HEK293 (cell line): ENCODE results near the gene RBM45.
A peak's percentile ranks its signal among the peaks of the same experiment; 100 is the strongest.

Experiments used
- AEBP2 ChIP-seq: fragments of 450-650 bp; formaldehyde crosslinking; IDR thresholded peaks from 2 replicates; pipeline ENCODE4 v1.5.1; 2016; ENCODE audit warnings: missing biosample characterization, missing genetic modification characterization, borderline replicate concordance
- GLIS2 ChIP-seq: fragments of 450-650 bp; formaldehyde crosslinking; IDR thresholded peaks from 2 replicates; pipeline ENCODE4 v1.5.1; 2016; ENCODE audit warnings: missing biosample characterization, missing genetic modification characterization
- INSM2 ChIP-seq: fragments of 450-650 bp; formaldehyde crosslinking; IDR thresholded peaks from 2 replicates; pipeline ENCODE4 v1.5.1; 2016; ENCODE audit warnings: missing biosample characterization, missing genetic modification characterization
- KLF9 ChIP-seq: fragments of 450-650 bp; formaldehyde crosslinking; IDR thresholded peaks from 2 replicates; pipeline ENCODE4 v1.5.1; 2016; ENCODE audit warnings: missing biosample characterization, missing genetic modification characterization, low read depth
- MZF1 ChIP-seq: fragments of 450-650 bp; formaldehyde crosslinking; IDR thresholded peaks from 2 replicates; pipeline ENCODE4 v1.5.1; 2017; ENCODE audit warnings: missing biosample characterization, missing genetic modification characterization, borderline replicate concordance
- OSR2 ChIP-seq: fragments of 450-650 bp; formaldehyde crosslinking; IDR thresholded peaks from 2 replicates; pipeline ENCODE4 v1.5.1; 2016; ENCODE audit warnings: missing biosample characterization, missing genetic modification characterization
- REPIN1 ChIP-seq: fragments of 450-650 bp; formaldehyde crosslinking; IDR thresholded peaks from 2 replicates; pipeline ENCODE4 v1.5.1; 2017; ENCODE audit warnings: missing biosample characterization, missing genetic modification characterization, low read depth
- SCRT1 ChIP-seq: fragments of 450-650 bp; formaldehyde crosslinking; IDR thresholded peaks from 2 replicates; pipeline ENCODE4 v1.5.1; 2016; ENCODE audit warnings: missing biosample characterization, missing genetic modification characterization, borderline replicate concordance
- SETDB1 ChIP-seq: IDR thresholded peaks from one replicate; pipeline ENCODE4 v1.6.1; 2017; ENCODE audit warnings: mild to moderate bottlenecking, low read length, moderate library complexity, mixed read lengths; ENCODE audit not compliant: insufficient read length
- ZNF18 ChIP-seq: fragments of 450-650 bp; formaldehyde crosslinking; IDR thresholded peaks from 2 replicates; pipeline ENCODE4 v1.5.1; 2016; ENCODE audit warnings: missing biosample characterization, missing genetic modification characterization
- ZNF184 ChIP-seq: fragments of 450-650 bp; IDR thresholded peaks from 2 replicates; pipeline ENCODE4 v1.5.1; 2018; ENCODE audit warnings: missing biosample characterization, mild to moderate bottlenecking, missing genetic modification characterization
- ZNF23 ChIP-seq: fragments of 450-650 bp; formaldehyde crosslinking; IDR thresholded peaks from 2 replicates; pipeline ENCODE4 v1.5.1; 2016; ENCODE audit warnings: missing biosample characterization, missing genetic modification characterization, borderline replicate concordance
- ZNF266 ChIP-seq: fragments of 450-650 bp; formaldehyde crosslinking; IDR thresholded peaks from 2 replicates; pipeline ENCODE4 v1.5.1; 2016; ENCODE audit warnings: missing biosample characterization, missing genetic modification characterization, low read depth
- ZNF549 ChIP-seq: fragments of 450-650 bp; IDR thresholded peaks from 2 replicates; pipeline ENCODE4 v1.5.1; 2018; ENCODE audit warnings: missing biosample characterization, missing genetic modification characterization, mild to moderate bottlenecking, inconsistent platforms, moderate library complexity
- ZNF585B ChIP-seq: fragments of 450-650 bp; formaldehyde crosslinking; IDR thresholded peaks from 2 replicates; pipeline ENCODE4 v1.5.1; 2016; ENCODE audit warnings: missing biosample characterization, missing genetic modification characterization
- ZNF610 ChIP-seq: fragments of 450-650 bp; formaldehyde crosslinking; IDR thresholded peaks from 2 replicates; pipeline ENCODE4 v1.5.1; 2016; ENCODE audit warnings: missing biosample characterization, missing genetic modification characterization, borderline replicate concordance
- ZNF654 ChIP-seq: fragments of 450-650 bp; formaldehyde crosslinking; IDR thresholded peaks from 2 replicates; pipeline ENCODE4 v1.5.1; 2016; ENCODE audit warnings: low read depth, missing biosample characterization, missing genetic modification characterization
- ZNF664 ChIP-seq: fragments of 450-650 bp; formaldehyde crosslinking; IDR thresholded peaks from 2 replicates; pipeline ENCODE4 v1.5.1; 2016; ENCODE audit warnings: missing biosample characterization, missing genetic modification characterization
- ZNF670 ChIP-seq: fragments of 450-650 bp; formaldehyde crosslinking; IDR thresholded peaks from 2 replicates; pipeline ENCODE4 v1.5.1; 2016; ENCODE audit warnings: missing biosample characterization, missing genetic modification characterization, low read depth
- ZNF677 ChIP-seq: fragments of 450-650 bp; IDR thresholded peaks from 2 replicates; pipeline ENCODE4 v1.5.0; 2018; ENCODE audit warnings: missing biosample characterization, mild to moderate bottlenecking, missing genetic modification characterization, moderate library complexity
- ZNF791 ChIP-seq: fragments of 450-650 bp; formaldehyde crosslinking; IDR thresholded peaks from 2 replicates; pipeline ENCODE4 v1.5.1; 2016; ENCODE audit warnings: missing biosample characterization, missing genetic modification characterization
- TF ChIP-seq, protein P1 (sequence below): fragments of 450-650 bp; IDR thresholded peaks from 2 replicates; pipeline ENCODE4 v1.5.1; 2018; ENCODE audit warnings: missing biosample characterization, missing genetic modification characterization
- TF ChIP-seq, protein P2 (sequence below): fragments of 450-650 bp; formaldehyde crosslinking; IDR thresholded peaks from 2 replicates; pipeline ENCODE4 v1.5.1; 2017; ENCODE audit warnings: missing biosample characterization, mild to moderate bottlenecking, missing genetic modification characterization, moderate library complexity
- TF ChIP-seq, protein P3 (sequence below): fragments of 450-650 bp; formaldehyde crosslinking; IDR thresholded peaks from 2 replicates; pipeline ENCODE4; 2016; ENCODE audit warnings: missing biosample characterization, missing genetic modification characterization
- TF ChIP-seq, protein P4 (sequence below): fragments of 450-650 bp; formaldehyde crosslinking; IDR thresholded peaks from 2 replicates; pipeline ENCODE4 v1.5.1; 2016; ENCODE audit warnings: missing biosample characterization, missing genetic modification characterization
- TF ChIP-seq, protein P5 (sequence below): fragments of 450-650 bp; formaldehyde crosslinking; IDR thresholded peaks from 2 replicates; pipeline ENCODE4 v1.5.1; 2016; ENCODE audit warnings: missing biosample characterization, missing genetic modification characterization, low read depth

RBM45 gene

DNA sequence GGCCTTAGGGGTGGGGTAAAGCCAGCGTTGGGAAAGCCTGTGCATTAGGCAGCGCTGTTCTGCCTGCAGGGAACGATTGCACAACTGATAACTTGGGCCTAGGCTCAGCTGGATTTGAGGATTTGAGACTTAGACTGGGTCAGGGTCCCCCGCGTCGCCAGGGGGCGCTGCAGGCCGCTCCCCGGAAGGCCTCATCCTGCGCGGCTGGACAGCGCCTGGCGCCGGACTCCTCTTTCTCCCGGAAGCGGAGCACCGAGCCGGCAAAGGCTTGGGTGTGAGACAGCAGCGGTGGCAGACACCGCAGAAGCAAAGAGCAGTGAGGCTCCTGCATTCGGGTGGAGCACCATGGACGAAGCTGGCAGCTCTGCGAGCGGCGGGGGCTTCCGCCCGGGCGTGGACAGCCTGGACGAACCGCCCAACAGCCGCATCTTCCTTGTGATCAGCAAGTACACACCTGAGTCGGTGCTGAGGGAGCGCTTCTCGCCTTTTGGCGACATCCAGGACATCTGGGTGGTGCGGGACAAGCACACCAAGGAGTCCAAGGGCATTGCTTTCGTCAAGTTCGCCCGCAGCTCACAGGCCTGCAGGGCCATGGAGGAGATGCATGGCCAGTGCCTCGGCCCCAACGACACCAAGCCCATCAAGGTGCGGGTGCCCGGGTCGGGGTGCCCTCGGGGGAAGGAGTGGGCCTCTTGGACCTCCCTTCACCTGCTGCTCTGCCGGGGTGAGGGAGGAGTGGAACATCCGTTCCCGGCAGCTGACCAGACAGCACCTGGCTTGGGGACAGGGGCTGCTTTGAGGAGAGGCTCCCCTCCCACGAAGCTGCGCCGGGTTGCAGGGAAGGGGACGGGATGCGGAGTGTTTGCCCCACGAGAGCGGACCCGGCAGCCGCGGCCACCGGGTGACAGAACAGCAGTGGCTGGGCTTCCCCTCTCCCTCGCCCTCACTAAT is at the start of gene RBM45 (continued):
- TF ChIP-seq INSM2 (tag by site-specific recombination) = no peak
- peak; percentile 48 for TF ChIP-seq SETDB1
- TF ChIP-seq ZNF585B (tag by site-specific recombination) = no peak
- TF ChIP-seq KLF9 (tag by site-specific recombination) = no peak
- TF ChIP-seq OSR2 (tag by site-specific recombination) = peak; percentile 86
- TF ChIP-seq ZNF184 (tag by site-specific recombination) = no peak
- no peak for TF ChIP-seq ZNF670 (tag by site-specific recombination)
- TF ChIP-seq ZNF791 (tag by site-specific recombination) = no peak
- TF ChIP-seq ZNF610 (tag by site-specific recombination) = peak; percentile 82
- TF ChIP-seq ZNF664 (tag by site-specific recombination) = no peak
- TF ChIP-seq ZNF266 (tag by site-specific recombination) = no peak
- TF ChIP-seq ZNF654 (tag by site-specific recombination) = peak; percentile 46
- no peak for TF ChIP-seq SCRT1 (tag by site-specific recombination)
- TF ChIP-seq ZNF23 (tag by site-specific recombination) = no peak
- no peak for TF ChIP-seq ZNF677 (tag by site-specific recombination)
- TF ChIP-seq MZF1 (tag by site-specific recombination) = peak; percentile 87
- TF ChIP-seq, protein P1, sequence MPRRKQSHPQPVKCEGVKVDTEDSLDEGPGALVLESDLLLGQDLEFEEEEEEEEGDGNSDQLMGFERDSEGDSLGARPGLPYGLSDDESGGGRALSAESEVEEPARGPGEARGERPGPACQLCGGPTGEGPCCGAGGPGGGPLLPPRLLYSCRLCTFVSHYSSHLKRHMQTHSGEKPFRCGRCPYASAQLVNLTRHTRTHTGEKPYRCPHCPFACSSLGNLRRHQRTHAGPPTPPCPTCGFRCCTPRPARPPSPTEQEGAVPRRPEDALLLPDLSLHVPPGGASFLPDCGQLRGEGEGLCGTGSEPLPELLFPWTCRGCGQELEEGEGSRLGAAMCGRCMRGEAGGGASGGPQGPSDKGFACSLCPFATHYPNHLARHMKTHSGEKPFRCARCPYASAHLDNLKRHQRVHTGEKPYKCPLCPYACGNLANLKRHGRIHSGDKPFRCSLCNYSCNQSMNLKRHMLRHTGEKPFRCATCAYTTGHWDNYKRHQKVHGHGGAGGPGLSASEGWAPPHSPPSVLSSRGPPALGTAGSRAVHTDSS (tag by site-specific recombination) = no peak
- no peak for TF ChIP-seq ZNF18 (tag by site-specific recombination)
- TF ChIP-seq, protein P2, sequence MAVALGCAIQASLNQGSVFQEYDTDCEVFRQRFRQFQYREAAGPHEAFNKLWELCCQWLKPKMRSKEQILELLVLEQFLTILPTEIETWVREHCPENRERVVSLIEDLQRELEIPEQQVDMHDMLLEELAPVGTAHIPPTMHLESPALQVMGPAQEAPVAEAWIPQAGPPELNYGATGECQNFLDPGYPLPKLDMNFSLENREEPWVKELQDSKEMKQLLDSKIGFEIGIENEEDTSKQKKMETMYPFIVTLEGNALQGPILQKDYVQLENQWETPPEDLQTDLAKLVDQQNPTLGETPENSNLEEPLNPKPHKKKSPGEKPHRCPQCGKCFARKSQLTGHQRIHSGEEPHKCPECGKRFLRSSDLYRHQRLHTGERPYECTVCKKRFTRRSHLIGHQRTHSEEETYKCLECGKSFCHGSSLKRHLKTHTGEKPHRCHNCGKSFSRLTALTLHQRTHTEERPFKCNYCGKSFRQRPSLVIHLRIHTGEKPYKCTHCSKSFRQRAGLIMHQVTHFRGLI = peak; percentile 76
- TF ChIP-seq, protein P3, sequence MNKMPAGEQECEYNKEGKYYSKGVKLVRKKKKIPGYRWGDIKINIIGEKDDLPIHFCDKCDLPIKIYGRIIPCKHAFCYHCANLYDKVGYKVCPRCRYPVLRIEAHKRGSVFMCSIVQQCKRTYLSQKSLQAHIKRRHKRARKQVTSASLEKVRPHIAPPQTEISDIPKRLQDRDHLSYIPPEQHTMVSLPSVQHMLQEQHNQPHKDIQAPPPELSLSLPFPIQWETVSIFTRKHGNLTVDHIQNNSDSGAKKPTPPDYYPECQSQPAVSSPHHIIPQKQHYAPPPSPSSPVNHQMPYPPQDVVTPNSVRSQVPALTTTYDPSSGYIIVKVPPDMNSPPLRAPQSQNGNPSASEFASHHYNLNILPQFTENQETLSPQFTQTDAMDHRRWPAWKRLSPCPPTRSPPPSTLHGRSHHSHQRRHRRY (tag by site-specific recombination) = no peak
- TF ChIP-seq, protein P4, sequence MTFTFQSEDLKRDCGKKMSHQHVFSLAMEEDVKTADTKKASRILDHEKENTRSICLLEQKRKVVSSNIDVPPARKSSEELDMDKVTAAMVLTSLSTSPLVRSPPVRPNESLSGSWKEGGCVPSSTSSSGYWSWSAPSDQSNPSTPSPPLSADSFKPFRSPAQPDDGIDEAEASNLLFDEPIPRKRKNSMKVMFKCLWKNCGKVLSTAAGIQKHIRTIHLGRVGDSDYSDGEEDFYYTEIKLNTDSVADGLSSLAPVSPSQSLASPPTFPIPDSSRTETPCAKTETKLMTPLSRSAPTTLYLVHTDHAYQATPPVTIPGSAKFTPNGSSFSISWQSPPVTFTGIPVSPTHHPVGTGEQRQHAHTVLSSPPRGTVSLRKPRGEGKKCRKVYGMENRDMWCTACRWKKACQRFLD (tag by site-specific recombination) = no peak
- TF ChIP-seq REPIN1 (tag by site-specific recombination) = no peak
- TF ChIP-seq, protein P5, sequence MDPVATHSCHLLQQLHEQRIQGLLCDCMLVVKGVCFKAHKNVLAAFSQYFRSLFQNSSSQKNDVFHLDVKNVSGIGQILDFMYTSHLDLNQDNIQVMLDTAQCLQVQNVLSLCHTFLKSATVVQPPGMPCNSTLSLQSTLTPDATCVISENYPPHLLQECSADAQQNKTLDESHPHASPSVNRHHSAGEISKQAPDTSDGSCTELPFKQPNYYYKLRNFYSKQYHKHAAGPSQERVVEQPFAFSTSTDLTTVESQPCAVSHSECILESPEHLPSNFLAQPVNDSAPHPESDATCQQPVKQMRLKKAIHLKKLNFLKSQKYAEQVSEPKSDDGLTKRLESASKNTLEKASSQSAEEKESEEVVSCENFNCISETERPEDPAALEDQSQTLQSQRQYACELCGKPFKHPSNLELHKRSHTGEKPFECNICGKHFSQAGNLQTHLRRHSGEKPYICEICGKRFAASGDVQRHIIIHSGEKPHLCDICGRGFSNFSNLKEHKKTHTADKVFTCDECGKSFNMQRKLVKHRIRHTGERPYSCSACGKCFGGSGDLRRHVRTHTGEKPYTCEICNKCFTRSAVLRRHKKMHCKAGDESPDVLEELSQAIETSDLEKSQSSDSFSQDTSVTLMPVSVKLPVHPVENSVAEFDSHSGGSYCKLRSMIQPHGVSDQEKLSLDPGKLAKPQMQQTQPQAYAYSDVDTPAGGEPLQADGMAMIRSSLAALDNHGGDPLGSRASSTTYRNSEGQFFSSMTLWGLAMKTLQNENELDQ (tag by site-specific recombination) = no peak
- no peak for TF ChIP-seq ZNF549 (tag by site-specific recombination)
- TF ChIP-seq GLIS2 (tag by site-specific recombination) = 0 out of 2 replicates have a peak, but pooled peaks have one; percentile 16
- TF ChIP-seq AEBP2 (tag by site-specific recombination) = no peak
